HEK293 (cell line): ENCODE data around the gene RPL10A.

ENCODE experiments used
- CTCF ChIA-PET: fragments of 350-600 bp; formaldehyde crosslinking; extraction: SDS; loops from one replicate; lab custom pipeline; 2021; ENCODE audit warnings: antibody characterized with exemption; lab: Yijun Ruan, JAX
- POLR2A ChIA-PET: fragments of 300-600 bp; formaldehyde crosslinking; extraction: SDS; loops from one replicate; lab custom pipeline; 2020; ENCODE audit warnings: antibody characterized with exemption, inconsistent platforms; lab: Yijun Ruan, JAX
- H3K27ac ChIP-seq: fragments of 200-500 bp; sonication (Bioruptor generic); 2 replicates; pipeline ENCODE4 v1.5.1; 2014; ENCODE audit warnings: low read depth, low read length, control low read depth, inconsistent platforms; ENCODE audit errors: extremely low read depth
- H3K36me3 ChIP-seq, 2 experiments: fragments of 200-500 bp in 1 of 2; sonication (Bioruptor generic) in 1 of 2; 1 replicate in 1 of 2; 2 replicates in 1 of 2; pipeline ENCODE4 v1.5.1; 2014 to 2017; ENCODE audit warnings: inconsistent platforms in 2 of 2, low read length in 2 of 2; ENCODE audit not compliant: control insufficient read depth in 2 of 2, insufficient read depth in 1 of 2
- H3K4me1 ChIP-seq: fragments of 200-500 bp; sonication (Bioruptor generic); 2 replicates; pipeline ENCODE4 v1.5.1; 2014; ENCODE audit warnings: mild to moderate bottlenecking, low read length, inconsistent platforms; ENCODE audit not compliant: control insufficient read depth, insufficient read depth
- H3K4me3 ChIP-seq: 2 replicates; pipeline ENCODE4 v1.5.1; 2011; ENCODE audit warnings: low read depth, mild to moderate bottlenecking, control low read depth, low read length, moderate library complexity
- H3K9me3 ChIP-seq: fragments of 200-500 bp; sonication (Bioruptor generic); 2 replicates; pipeline ENCODE4 v1.5.1; 2014; ENCODE audit warnings: low read depth, low read length, inconsistent platforms; ENCODE audit not compliant: control insufficient read depth, insufficient read depth
- EGR2 ChIP-seq: fragments of 450-650 bp; formaldehyde crosslinking; IDR thresholded peaks from 2 replicates; pipeline ENCODE4 v1.5.1; 2016; ENCODE audit warnings: low read depth, missing biosample characterization, missing genetic modification characterization
- GLIS1 ChIP-seq: fragments of 450-650 bp; formaldehyde crosslinking; IDR thresholded peaks from 2 replicates; pipeline ENCODE4 v1.5.1; 2016; ENCODE audit warnings: missing biosample characterization, missing genetic modification characterization
- INSM2 ChIP-seq: fragments of 450-650 bp; formaldehyde crosslinking; IDR thresholded peaks from 2 replicates; pipeline ENCODE4 v1.5.1; 2016; ENCODE audit warnings: missing biosample characterization, missing genetic modification characterization
- SP2 ChIP-seq: fragments of 450-650 bp; formaldehyde crosslinking; IDR thresholded peaks from 2 replicates; pipeline ENCODE4 v1.5.1; 2016; ENCODE audit warnings: missing biosample characterization, missing genetic modification characterization
- ZBTB11 ChIP-seq: fragments of 450-650 bp; formaldehyde crosslinking; conservative IDR thresholded peaks from 2 replicates; pipeline ENCODE4 v1.5.1; 2016; ENCODE audit warnings: low read depth, missing biosample characterization, missing genetic modification characterization
- ZFHX2 ChIP-seq: fragments of 450-650 bp; formaldehyde crosslinking; conservative IDR thresholded peaks from 2 replicates; pipeline ENCODE4 v1.5.1; 2016; ENCODE audit warnings: missing biosample characterization, missing genetic modification characterization
- ZNF121 ChIP-seq: fragments of 450-650 bp; formaldehyde crosslinking; IDR thresholded peaks from 2 replicates; pipeline ENCODE4 v1.5.1; 2016; ENCODE audit warnings: missing biosample characterization, missing genetic modification characterization
- ZNF23 ChIP-seq: fragments of 450-650 bp; formaldehyde crosslinking; IDR thresholded peaks from 2 replicates; pipeline ENCODE4 v1.5.1; 2016; ENCODE audit warnings: missing biosample characterization, missing genetic modification characterization, borderline replicate concordance
- ZNF530 ChIP-seq: fragments of 450-650 bp; formaldehyde crosslinking; IDR thresholded peaks from 2 replicates; pipeline ENCODE4 v1.5.1; 2016; ENCODE audit warnings: low read depth, missing biosample characterization, missing genetic modification characterization
- ZNF585B ChIP-seq: fragments of 450-650 bp; formaldehyde crosslinking; IDR thresholded peaks from 2 replicates; pipeline ENCODE4 v1.5.1; 2016; ENCODE audit warnings: missing biosample characterization, missing genetic modification characterization
- ZSCAN16 ChIP-seq: fragments of 450-650 bp; formaldehyde crosslinking; IDR thresholded peaks from 2 replicates; pipeline ENCODE4 v1.5.1; 2016; ENCODE audit warnings: missing biosample characterization, missing genetic modification characterization
- ZXDB ChIP-seq: fragments of 450-650 bp; formaldehyde crosslinking; IDR thresholded peaks from 2 replicates; pipeline ENCODE4 v1.5.1; 2016; ENCODE audit warnings: missing biosample characterization, missing genetic modification characterization
- TF ChIP-seq, protein P1 (sequence below): fragments of 450-650 bp; IDR thresholded peaks from 2 replicates; pipeline ENCODE4 v1.5.1; 2018; ENCODE audit warnings: missing biosample characterization, mild to moderate bottlenecking, missing genetic modification characterization
- TF ChIP-seq, protein P2 (sequence below): fragments of 450-650 bp; formaldehyde crosslinking; IDR thresholded peaks from 2 replicates; pipeline ENCODE4 v1.5.1; 2016; ENCODE audit warnings: missing biosample characterization, missing genetic modification characterization

The RPL10A gene

DNA sequence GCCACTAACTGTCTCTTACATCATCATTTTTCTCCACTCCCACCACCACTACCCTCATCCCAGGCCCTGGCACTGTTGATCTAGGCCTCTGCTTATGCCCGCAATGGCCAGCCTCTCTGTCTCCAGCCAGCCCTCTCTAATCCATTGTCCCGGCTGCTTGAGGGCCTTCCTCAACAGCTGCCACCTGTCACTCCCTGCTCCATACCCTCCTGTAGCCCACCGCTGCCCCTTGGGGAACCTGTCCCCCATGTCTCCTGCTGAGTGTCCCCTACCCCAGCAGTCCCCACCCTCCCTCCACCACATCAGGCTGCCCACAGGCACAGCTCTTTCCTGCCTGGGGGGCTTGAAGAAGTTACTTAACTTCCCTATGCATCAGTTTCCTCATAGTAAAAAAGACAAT lies 15.3 kb downstream of the RPL10A start:
- peaks cover 0 to 25% of the 10 kb centered on the region in 2 experiments; a peak in 1 of 3 replicates for H3K36me3 ChIP-seq
- CTCF ChIA-PET = no interaction called here
- H3K9me3 ChIP-seq = no peaks in the 10 kb centered on the region
- POLR2A ChIA-PET = interaction anchor here (15.4 kb wide), 1 partner anchor 11 kb away, joined by 198 read pairs; the partner anchor contains the start of gene RPL10A
- no peak overlapping the region for H3K27ac ChIP-seq
- peaks cover 4% of the 10 kb centered on the region for H3K4me1 ChIP-seq
- no peak overlapping the region for H3K4me3 ChIP-seq
- TF ChIP-seq SP2 = peak; percentile 28; the same call in 1 of the 2 replicates
- TF ChIP-seq ZNF121 (tag by site-specific recombination) = no peak
- TF ChIP-seq, protein P1, sequence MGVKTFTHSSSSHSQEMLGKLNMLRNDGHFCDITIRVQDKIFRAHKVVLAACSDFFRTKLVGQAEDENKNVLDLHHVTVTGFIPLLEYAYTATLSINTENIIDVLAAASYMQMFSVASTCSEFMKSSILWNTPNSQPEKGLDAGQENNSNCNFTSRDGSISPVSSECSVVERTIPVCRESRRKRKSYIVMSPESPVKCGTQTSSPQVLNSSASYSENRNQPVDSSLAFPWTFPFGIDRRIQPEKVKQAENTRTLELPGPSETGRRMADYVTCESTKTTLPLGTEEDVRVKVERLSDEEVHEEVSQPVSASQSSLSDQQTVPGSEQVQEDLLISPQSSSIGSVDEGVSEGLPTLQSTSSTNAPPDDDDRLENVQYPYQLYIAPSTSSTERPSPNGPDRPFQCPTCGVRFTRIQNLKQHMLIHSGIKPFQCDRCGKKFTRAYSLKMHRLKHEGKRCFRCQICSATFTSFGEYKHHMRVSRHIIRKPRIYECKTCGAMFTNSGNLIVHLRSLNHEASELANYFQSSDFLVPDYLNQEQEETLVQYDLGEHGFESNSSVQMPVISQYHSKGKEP (tag by site-specific recombination) = no peak
- TF ChIP-seq ZSCAN16 (tag by site-specific recombination) = no peak
- TF ChIP-seq, protein P2, sequence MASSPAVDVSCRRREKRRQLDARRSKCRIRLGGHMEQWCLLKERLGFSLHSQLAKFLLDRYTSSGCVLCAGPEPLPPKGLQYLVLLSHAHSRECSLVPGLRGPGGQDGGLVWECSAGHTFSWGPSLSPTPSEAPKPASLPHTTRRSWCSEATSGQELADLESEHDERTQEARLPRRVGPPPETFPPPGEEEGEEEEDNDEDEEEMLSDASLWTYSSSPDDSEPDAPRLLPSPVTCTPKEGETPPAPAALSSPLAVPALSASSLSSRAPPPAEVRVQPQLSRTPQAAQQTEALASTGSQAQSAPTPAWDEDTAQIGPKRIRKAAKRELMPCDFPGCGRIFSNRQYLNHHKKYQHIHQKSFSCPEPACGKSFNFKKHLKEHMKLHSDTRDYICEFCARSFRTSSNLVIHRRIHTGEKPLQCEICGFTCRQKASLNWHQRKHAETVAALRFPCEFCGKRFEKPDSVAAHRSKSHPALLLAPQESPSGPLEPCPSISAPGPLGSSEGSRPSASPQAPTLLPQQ (tag by site-specific recombination) = 0 out of 2 replicates have a peak, but pooled peaks have one; percentile 15
- no peak for TF ChIP-seq ZNF530 (tag by site-specific recombination)

- Histone ChIP-seq H3K9me3 (no peaks in the 10 kb centered on the region), H3K36me3 (peaks cover 0 to 23% of the 10 kb centered on the region in 2 experiments; a peak in 1 of 3 replicates), H3K27ac (no peak overlapping the region), H3K4me1 (peaks cover 4% of the 10 kb centered on the region), H3K4me3 (no peak overlapping the region)
- POLR2A ChIA-PET = interaction anchor here (15.4 kb wide), 1 partner anchor 12 kb away, joined by 198 read pairs; the partner anchor contains the start of gene RPL10A
- no peak for TF ChIP-seq ZNF585B (tag by site-specific recombination)
- CTCF ChIA-PET = interaction anchor here (0.6 to 1.2 kb wide), 2 partner anchors 11 to 165 kb away, joined by 3 read pairs; no protein-coding TSS in a partner anchor
Observed at GRCh38 chr6:35483893-35484645, 15.9 kb downstream of the RPL10A start.

- H3K4me3 ChIP-seq = no peak overlapping the region
- TF ChIP-seq ZFHX2 (tag by site-specific recombination) (peak; percentile 27; the same call in 1 of the 2 replicates), GLIS1 (tag by site-specific recombination) (peak; percentile 6; the same call in 1 of the 2 replicates), ZXDB (tag by site-specific recombination) (no peak), SP2 (peak; percentile 26; the same call in 1 of the 2 replicates), EGR2 (peak; percentile 34; the same call in 1 of the 2 replicates), INSM2 (tag by site-specific recombination) (no peak), ZNF23 (tag by site-specific recombination) (no peak), ZBTB11 (tag by site-specific recombination) (no peak)
- POLR2A ChIA-PET = interaction anchor here (3.7 to 15.4 kb wide), 2 partner anchors 11 to 13 kb away, joined by 20 to 198 read pairs; partner anchors contain the start of genes RPL10A and TEAD3
- CTCF ChIA-PET = interaction anchor here (0.7 to 1.2 kb wide), 2 partner anchors 10 to 143 kb away, joined by 3 to 4 read pairs; no protein-coding TSS in a partner anchor
- H3K36me3 ChIP-seq = peaks cover 0 to 19% of the 10 kb centered on the region in 2 experiments; a peak in 1 of 3 replicates
- no peaks in the 10 kb centered on the region for H3K9me3 ChIP-seq
- peaks cover 6% of the 10 kb centered on the region for H3K4me1 ChIP-seq
- H3K27ac ChIP-seq = no peak overlapping the region
Observed at GRCh38 chr6:35484921-35485392, 16.8 kb downstream of the RPL10A start.
